NCI-H1930 (cell line): Measurements from ENCODE around the gene SHC1.

Experiments
- DNase-seq, 2 experiments: peaks; one replicate each; lab custom pipeline; 2025; lab: John Stamatoyannopoulos, UW

The SHC1 gene

GRCh38 chr1:154937085-154937987 lies 33.2 kb downstream of the SHC1 start:
- DNase-seq, result peak; percentile 82 to 91

- peak; percentile 92 to 93 for DNase-seq
Observed at GRCh38 chr1:154936555-154937084, 33.9 kb downstream of the SHC1 start, which contains the start of gene PMVK. TSS of gene PMVK (minus strand) at chr1:154936719. CDS start at chr1:154936685, 34 bp downstream.

GRCh38 chr1:154935749-154936554 lies 34.6 kb downstream of the SHC1 start:
- no peak for DNase-seq

GRCh38 chr1:154934358-154934948 lies 36.1 kb downstream of the SHC1 start:
- no peak for DNase-seq

GRCh38 chr1:154931940-154932487 lies 38.5 kb downstream of the SHC1 start:
- no peak for DNase-seq

- no peak for DNase-seq
Observed at GRCh38 chr1:154926201-154926600, 44.3 kb downstream of the SHC1 start.

GRCh38 chr1:154925335-154926170 lies 45.0 kb downstream of the SHC1 start:
- DNase-seq, result no peak

GRCh38 chr1:154923695-154924094 lies 46.9 kb downstream of the SHC1 start:
- no peak for DNase-seq

GRCh38 chr1:154913273-154913672 lies 57.3 kb downstream of the SHC1 start:
- DNase-seq, result no peak

- DNase-seq, result no peak
Observed at GRCh38 chr1:154912755-154913154, 57.8 kb downstream of the SHC1 start.
